Measurements from ENCODE around the gene GABRB1.

GRCh38 chr4:47413521-47413920 is 382.2 kb downstream of the GABRB1 start:
- TF ChIP-seq EZH2 (IDR thresholded peaks at IDR 0.05; ENCODE audit: insufficient read depth, poor library complexity, severe bottlenecking) (no peak), EZH2phosphoT487 (IDR thresholded peaks at IDR 0.05; ENCODE audit: insufficient read depth, low read depth) (no peak)
